ENCODE measurements around the gene RABAC1. TPM values are rescaled to one million over a fixed set of nuclear protein-coding genes. Genes with fewer than 3 reads are reported as not detected.
"Not testable (repeated sequence)": the region's sequence is repeated elsewhere in the genome, so short reads cannot be mapped to it uniquely, and the experiment has no call there.

Gene RABAC1
- total RNA-seq, 4 donors from 2014 or later: 138 to 359 (median 241) TPM

- Histone ChIP-seq H3K27me3 (peaks cover 14% of the 10 kb centered on the region), H3K4me3 (replicated peaks in 1 of 3) (no peak within 1 kb of the TSS), H3K27ac (no peak within 1 kb of the TSS), H3K9me3 (no peaks in the 10 kb centered on the region), H3K4me1 (peaks cover 0 to 12% of the 10 kb centered on the region in 2 donors), H3K36me3 (no peaks in the 10 kb centered on the region)
- intact Hi-C loops (cut with DNase I): no loop called here
- peak in 1 of 2 donors; percentile 9 for DNase-seq
- TF ChIP-seq POLR2A (IDR thresholded peaks at IDR 0.05): no peak
- TF ChIP-seq CTCF (IDR thresholded peaks at IDR 0.05): no peak
- 0 to 2% methylated on average over 1 to 12 of the region's 84 CpGs for WGBS, 2 donors
Measured at GRCh38 chr19:41993612-41994483, 34.7 kb upstream of the RABAC1 start, which contains the start of gene ATP1A3. Gene ATP1A3 (minus strand): TSS chr19:41994230. CDS start chr19:41994076, 154 bp downstream.

GRCh38 chr19:41991925-41992569 is 32.9 kb upstream of the RABAC1 start:
- intact Hi-C loops (cut with DNase I); H3K36me3 ChIP-seq; H3K4me3 ChIP-seq (replicated peaks in 1 of 3); H3K4me1 ChIP-seq; H3K9me3 ChIP-seq; DNase-seq; H3K27ac ChIP-seq: not testable (repeated sequence)
- peaks cover 14% of the 10 kb centered on the region for H3K27me3 ChIP-seq
- 62 to 85% methylated on average over 5 to 6 of the region's 11 CpGs for WGBS, 2 donors

DNA sequence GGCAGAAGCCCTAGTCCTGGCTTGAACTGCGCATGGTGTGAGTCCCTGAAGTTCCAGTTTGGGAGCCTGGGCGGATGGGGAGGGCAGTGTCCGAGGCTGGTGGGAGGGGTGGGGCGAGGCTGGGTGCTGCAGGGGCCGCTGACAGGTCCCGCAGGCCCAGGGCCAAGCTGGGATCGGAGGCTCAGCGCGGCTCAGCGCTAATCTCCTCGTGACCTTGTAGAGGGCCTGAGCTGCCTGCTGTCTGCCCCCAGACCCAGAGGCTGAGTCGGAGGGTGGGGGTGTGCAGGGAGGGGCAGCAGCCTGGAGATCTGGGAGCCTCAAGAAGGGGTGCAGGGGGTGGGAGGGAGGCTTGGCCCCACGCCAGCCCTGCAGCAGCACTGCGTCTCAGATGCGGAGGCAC is 31.9 kb upstream of the RABAC1 start:
- H3K36me3 ChIP-seq: no peaks in the 10 kb centered on the region
- WGBS, 2 donors: 26 to 44% methylated on average over 5 to 13 of the region's 15 CpGs
- no peak for DNase-seq
- H3K4me1 ChIP-seq: peaks cover 0 to 8% of the 10 kb centered on the region in 2 donors
- no peaks in the 10 kb centered on the region for H3K9me3 ChIP-seq
- intact Hi-C loops (cut with DNase I): no loop called here
- TF ChIP-seq POLR2A (IDR thresholded peaks at IDR 0.05): no peak
- no peak for TF ChIP-seq CTCF (IDR thresholded peaks at IDR 0.05)
- no peak overlapping the region for H3K4me3 ChIP-seq (replicated peaks in 1 of 3)
- peaks cover 14% of the 10 kb centered on the region for H3K27me3 ChIP-seq
- no peak overlapping the region for H3K27ac ChIP-seq

- Histone ChIP-seq H3K27me3 (peaks cover 14% of the 10 kb centered on the region), H3K9me3 (no peaks in the 10 kb centered on the region), H3K27ac (no peak overlapping the region), H3K4me1 (peaks cover 0 to 8% of the 10 kb centered on the region in 2 donors), H3K36me3 (no peaks in the 10 kb centered on the region), H3K4me3 (replicated peaks in 1 of 3) (no peak overlapping the region)
- 81% methylated on average over 2 of the region's 2 CpGs for WGBS, 2 donors
- DNase-seq: no peak
- intact Hi-C loops (cut with DNase I): no loop called here
- TF ChIP-seq CTCF (IDR thresholded peaks at IDR 0.05): no peak
- TF ChIP-seq POLR2A (IDR thresholded peaks at IDR 0.05): no peak
Measured at GRCh38 chr19:41990615-41991014, 31.5 kb upstream of the RABAC1 start.

GRCh38 chr19:41990028-41990427 is 30.9 kb upstream of the RABAC1 start:
- peaks cover 14% of the 10 kb centered on the region for H3K27me3 ChIP-seq
- H3K4me1 ChIP-seq: peaks cover 0 to 8% of the 10 kb centered on the region in 2 donors
- intact Hi-C loops (cut with DNase I): no loop called here
- H3K4me3 ChIP-seq (replicated peaks in 1 of 3): no peak overlapping the region
- H3K9me3 ChIP-seq: no peaks in the 10 kb centered on the region
- no peak for DNase-seq
- H3K27ac ChIP-seq: no peak overlapping the region
- WGBS, 2 donors: 84 to 86% methylated on average over 4 of the region's 4 CpGs
- no peaks in the 10 kb centered on the region for H3K36me3 ChIP-seq
- no peak for TF ChIP-seq CTCF (IDR thresholded peaks at IDR 0.05)
- no peak for TF ChIP-seq POLR2A (IDR thresholded peaks at IDR 0.05)
